Endometrial microvascular endothelial cells (primary cell): ENCODE data around the gene ARHGEF37. TPM values are rescaled to one million over a fixed set of nuclear protein-coding genes. Genes with fewer than 3 reads are reported as not detected.
"Not testable (repeated sequence)": the region's sequence is repeated elsewhere in the genome, so short reads cannot be mapped to it uniquely, and the experiment has no call there.

ENCODE experiments used
- in situ Hi-C: cut with HindIII; loops from 2 replicates; pipeline ENCODE4 v1.10.0; 2017; ENCODE audit warnings: low sequenced_read_pairs, low pct_unique_long_range_greater_than_20kb; ENCODE audit errors: inconsistent ontology term
- total RNA-seq: library from RNA; depleted of rRNA; stranded (reverse); fragments of >200 nt; gene quantifications from one replicate; pipeline ENCODE4 v1.2.3, GENCODE V29; 2015; ENCODE audit errors: inconsistent ontology term

Gene ARHGEF37
- total RNA-seq, 1 donor from 2014 or later = 1.5 TPM

GRCh38 chr5:149656576-149657182 is 75.4 kb downstream of the ARHGEF37 start:
- in situ Hi-C loops = no loop called here

DNA sequence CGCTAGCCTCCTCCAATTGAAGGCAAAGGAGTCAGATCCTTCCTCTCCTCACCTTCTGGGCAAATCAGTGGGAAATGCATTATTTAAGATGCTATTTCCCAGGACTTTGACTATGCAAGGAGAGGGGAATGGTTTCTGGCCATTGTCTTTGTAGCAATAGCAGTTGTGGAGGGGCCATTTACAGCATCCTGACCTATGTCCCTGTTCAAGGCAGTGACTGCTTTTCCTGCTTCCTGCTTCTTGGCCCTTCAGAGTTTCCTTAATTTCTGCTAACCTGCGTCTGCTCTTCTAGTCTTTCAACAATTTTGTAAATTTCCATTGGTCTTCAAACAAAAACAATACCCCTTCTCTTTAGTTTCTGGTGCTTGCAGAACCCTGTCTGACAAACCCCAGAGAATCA is 76.0 kb downstream of the ARHGEF37 start:
- in situ Hi-C loops = no loop called here

DNA sequence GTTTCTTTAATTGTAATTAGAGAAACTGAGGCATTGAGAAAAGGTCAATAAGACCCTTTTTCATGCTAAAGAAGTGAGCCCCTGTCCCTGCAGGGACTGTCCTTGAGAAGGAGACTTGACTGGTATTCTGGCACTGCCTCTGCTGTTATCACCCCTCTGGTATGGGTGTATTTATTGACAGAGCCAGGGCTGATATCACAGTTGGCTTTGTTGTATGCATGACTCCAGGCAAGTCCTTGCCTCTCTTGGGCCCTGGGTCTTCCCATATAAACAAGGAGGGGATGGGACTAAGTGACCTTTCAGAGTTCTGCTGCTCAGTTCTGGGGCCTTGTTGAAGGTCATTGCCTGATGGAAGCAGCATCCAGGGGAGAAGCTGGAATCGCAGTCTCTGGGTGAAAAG is 77.0 kb downstream of the ARHGEF37 start:
- in situ Hi-C loops = no loop called here

- in situ Hi-C loops = no loop called here
Observed at GRCh38 chr5:149664083-149664482, 82.8 kb downstream of the ARHGEF37 start.

GRCh38 chr5:149664666-149665415 is 83.5 kb downstream of the ARHGEF37 start:
- in situ Hi-C loops = no loop called here

DNA sequence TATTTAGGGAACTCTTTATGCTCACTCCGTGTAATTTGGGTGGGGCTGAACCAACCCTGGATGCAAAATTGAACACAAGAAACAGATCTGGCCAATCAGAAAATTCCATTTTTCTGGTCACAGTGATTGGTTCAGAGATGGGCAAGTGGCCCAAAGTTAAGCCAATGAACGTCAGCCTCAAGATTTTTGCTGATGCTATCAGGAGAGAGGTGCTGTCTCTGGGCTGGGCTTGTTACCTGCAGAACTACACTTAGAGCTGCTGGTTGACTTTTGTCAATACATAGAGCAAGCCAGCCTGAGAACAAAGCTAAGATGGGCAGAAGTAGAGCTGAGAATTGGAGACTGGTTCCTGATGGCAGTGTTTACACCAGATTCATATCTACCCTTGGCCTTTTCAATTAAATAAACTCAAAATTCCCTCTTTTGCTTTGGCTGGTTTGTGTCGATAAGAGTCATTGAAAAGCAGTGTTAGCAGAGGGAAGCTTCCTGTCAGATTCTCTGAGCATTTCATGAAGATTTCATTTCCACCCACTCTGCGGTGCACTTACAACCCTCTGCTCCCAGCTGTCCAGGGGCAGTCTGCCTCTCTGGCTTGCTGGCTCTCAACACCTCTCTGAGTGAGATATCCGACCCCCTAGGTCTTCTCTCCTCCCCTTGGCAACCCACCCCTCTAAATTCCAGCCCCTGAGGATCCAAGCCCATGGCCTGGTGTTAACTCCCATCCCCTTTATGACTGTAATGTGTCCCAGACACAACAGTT is 84.3 kb downstream of the ARHGEF37 start:
- in situ Hi-C loops = no loop called here

DNA sequence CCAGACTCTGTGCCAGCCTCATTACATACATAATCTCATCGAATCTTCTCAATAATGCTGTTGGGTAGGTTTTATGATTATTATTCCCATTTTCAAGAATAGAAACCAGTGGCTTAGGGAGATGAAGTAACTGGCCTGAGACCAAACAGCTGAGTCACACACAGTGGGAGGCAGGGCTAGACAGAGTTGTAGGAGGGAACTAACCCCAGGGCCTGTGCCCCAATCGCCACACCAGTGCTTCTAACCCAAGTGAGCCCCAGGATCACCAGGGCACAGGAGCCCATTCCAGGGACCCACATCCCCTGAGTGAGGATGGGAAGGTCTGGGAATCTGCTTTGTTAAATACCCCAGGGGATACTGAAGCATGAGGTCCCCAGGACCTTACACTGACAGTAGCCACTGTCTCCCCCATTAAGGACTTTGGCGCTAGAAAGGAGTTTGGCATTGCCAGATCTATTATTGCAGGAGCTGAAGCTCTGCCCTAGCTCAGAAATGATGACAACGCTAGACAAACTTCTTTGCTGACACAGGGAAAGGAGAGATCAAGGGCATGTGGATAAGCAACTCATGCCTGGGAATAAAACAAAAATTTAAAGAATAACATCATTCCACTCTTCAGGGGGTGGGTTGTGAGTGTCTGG is 85.0 kb downstream of the ARHGEF37 start:
- in situ Hi-C loops = no loop called here

DNA sequence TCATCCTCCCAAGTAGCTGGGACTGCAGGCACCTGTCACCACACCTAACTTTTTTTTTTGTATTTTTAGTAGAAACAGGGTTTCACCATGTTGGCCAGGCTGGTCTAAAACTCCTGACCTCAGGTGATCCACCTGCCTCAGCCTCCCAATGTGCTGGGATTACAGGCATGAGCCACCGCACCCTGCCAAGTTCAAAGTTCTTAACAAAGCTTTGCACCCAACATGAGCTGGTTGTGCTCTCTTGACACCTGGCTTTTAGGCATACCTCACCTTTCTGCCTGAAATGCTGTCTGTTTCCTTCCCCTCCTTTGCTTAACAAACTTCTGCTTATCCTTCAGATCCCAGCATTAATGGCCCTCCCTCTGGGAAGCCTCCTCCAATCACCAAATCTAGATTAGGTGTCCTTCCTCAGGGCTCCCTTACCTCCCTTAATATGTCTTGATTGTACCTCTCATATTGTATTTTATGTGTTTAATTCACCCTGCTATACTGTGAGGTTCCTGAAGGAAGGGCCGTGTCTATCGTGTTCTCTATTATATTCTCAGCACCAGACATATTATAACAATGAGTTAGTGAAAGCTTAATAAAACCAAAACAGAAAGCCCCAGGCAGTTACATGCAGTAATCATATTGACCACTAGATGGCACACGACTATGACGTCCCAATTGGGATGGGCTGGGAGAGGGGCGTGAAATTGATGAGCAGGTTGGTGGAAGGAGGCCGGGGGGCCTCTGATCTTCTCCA is 86.0 kb downstream of the ARHGEF37 start:
- in situ Hi-C loops = no loop called here

GRCh38 chr5:149667829-149668330 is 86.6 kb downstream of the ARHGEF37 start:
- in situ Hi-C loops = no loop called here

- in situ Hi-C loops = not testable (repeated sequence)
Observed at GRCh38 chr5:149669273-149669672, 88.0 kb downstream of the ARHGEF37 start.

DNA sequence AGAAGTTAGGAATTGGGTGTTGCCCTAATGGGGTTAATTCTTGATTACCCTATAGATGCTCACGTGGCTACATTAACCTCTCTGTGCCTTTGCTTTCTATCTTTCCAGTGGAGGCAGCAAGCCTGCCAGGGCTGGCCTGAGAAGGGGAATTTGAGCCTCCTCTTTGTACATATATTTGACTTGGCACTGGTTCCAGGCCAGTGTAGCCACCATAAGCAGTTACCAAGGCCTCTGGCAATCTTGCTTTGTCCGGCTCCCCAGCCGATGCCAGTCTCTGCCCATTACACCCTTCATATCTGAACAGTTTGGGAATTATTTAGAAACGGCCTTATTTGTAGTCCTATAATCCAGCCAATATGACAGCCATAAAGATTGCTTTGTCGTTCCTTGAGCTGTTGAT is 90.2 kb downstream of the ARHGEF37 start:
- in situ Hi-C loops = no loop called here

DNA sequence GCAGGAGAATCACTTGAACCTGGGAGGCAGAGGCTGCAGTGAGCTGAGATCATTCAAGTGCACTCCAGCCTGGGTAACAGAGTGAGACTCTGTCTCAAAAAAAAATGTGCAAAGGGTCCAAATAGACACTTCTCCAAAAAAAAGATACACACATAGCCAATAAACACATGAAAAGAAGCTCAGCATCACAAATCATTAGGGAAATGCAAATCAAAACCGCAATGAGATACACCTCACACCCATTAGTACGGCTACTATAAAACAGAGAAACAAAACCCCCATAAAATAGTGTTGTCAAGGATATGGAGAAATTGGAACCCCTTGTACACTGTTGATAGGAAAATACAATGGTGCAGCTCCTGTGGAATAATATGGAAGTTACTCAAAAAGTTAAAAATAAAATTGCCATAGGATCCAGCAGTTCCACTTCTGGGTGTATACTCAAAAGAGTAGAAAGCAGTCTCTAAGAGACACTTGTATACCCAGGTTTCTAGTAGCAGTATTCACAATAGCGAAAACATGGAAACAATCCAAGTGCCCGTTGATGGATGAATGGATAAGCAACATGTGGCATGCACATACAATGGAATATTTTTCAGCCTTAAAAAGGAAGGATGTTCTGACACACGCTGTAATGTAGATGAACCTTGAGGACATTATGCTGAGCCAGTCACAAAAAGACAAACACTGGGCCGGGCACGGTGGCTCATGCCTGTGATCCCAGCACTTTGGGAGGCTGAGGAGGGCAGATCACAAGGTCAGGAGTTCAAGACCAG is 91.6 kb downstream of the ARHGEF37 start:
- in situ Hi-C loops = no loop called here

- in situ Hi-C loops = no loop called here
Observed at GRCh38 chr5:149674686-149675085, 93.4 kb downstream of the ARHGEF37 start.

DNA sequence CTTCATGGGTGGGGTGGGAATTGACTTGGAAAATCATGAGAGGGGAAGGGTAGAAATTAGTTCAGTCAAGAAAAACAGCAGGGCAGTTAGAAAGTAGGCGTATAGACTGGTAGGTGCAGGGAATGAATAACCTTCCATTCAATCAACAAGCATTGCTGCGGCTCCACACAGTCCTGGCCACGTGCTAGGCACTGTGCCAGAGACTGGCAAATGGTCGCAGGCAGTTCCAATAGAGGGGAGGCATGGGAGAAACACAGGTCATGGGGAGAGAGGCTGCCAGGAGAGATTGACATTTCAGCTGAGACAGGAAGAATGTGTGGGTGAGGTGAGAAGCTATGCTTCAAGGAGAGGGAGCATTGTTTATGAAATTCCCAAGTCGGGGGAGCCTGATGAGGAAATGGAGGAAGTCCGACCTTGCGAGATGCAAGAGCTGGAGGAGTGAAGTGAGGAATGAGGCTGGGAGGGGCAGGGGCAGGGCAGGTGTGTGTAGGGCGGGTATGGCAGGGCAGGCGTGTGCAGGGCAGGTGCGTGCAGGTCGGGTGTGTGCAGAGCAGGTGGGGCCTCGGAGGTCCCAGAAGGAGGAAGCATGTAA is 94.4 kb downstream of the ARHGEF37 start:
- in situ Hi-C loops = no loop called here

DNA sequence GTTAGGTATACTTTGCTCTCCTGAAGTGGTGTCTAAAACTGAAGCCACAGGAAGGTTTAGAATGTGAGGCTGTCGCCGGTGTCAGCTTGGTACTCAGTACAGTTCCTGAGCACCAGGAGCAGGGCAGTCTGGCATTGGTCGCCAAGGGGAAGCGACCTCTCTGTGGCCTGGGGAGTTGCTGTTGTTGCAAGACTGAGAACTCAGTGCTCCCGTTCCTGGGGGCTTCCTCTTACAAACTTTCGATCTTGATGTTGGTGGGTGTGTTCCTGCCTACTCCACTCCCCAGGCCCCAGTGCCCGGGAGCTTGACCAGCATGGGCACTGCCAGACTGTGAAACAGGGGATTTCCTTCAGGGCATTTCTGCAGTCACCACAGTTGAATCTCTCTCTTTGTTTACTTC is 96.4 kb downstream of the ARHGEF37 start:
- in situ Hi-C loops = no loop called here

DNA sequence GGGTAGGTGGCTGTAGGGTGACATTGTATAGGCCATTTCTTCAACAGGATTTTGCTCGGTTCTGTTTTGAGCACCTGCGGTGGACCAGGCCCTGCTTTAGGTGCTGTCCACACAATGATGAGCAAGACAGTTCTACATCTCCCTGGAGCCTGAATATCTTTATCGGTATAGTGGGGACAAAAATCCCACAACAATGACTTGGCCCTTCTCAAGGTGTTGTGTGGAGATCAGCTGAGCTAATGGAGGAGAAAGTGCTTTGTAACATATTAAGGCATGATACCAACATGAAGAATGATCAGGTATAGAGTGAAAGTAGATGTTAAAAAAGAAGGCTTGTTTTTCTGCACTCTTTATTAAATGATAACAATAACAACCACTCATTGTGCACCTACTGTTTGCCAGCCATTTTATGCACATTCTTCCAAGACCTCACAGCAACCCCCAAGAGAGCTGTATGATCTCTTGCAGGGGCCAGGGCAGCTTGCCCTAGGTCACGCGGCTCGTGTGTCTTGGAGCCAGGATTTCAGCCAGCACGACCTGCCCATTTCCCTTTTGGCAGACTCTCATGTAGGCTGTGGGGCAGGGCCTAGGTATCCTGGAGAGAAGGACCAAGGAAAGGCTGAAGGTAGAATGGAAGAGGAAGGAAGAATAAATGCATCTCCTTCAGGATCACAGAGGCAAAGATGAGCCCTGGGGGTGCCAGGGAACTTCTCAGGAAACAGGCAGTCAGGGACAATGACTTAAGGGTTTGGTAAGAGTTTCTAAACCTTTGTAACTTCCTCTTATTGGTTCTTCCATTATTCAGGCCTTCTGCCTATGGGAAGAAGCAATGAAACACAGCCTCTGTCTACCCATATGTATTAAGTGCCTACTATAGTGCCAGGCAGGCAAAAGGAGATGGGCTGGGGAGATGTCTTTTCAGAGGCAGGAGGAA is 98.8 kb downstream of the ARHGEF37 start:
- in situ Hi-C loops = no loop called here

DNA sequence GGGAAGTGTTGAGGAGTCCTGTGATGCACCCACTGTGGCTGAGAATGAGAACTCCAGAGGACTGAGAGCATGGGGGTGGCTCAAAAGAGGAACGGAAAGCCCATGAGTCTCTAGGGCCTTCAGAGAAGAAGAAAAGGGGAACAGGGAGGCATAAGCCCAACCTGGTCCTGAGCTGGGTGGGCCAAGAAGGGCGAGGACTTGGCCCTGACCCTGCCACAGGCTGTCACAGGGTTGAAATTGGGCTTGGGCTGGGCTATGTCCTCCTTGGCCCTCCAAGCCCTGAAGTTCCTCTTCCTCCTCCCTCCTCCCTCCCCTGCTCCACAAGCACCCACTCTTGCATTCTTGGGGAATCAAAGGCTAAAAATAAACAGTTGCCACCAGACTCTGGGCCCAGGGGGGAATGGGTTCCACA is 99.5 kb downstream of the ARHGEF37 start:
- in situ Hi-C loops = no loop called here
